Aorta (tissue), 5 donors: ENCODE data around the gene OR8U1. TPM values are rescaled to one million over a fixed set of nuclear protein-coding genes. Genes with fewer than 3 reads are reported as not detected.

ENCODE experiments used
- ATAC-seq: fragments of 200-7000 bp; cut with Tn5 transposase; one replicate; pipeline ENCODE4 v1.9.1; 2022; ENCODE audit warnings: moderate library complexity; ENCODE audit not compliant: low FRiP score
- DNase-seq, 2 donors: peaks; one replicate each; pipeline ENCODE4 v3.0.0-alpha.2; 2020
- H3K27ac ChIP-seq, 2 donors: one replicate each; pipeline ENCODE4 v1.5.1; 2013; ENCODE audit warnings: low read length in 2 of 2, mild to moderate bottlenecking in 2 of 2, moderate library complexity in 2 of 2, control low read depth in 1 of 2, inconsistent platforms in 1 of 2, low read depth in 1 of 2
- H3K27me3 ChIP-seq, 2 donors: one replicate each; pipeline ENCODE4 v1.6.1; 2013; ENCODE audit warnings: control low read depth in 1 of 2, low read length in 1 of 2, mild to moderate bottlenecking in 1 of 2, moderate library complexity in 1 of 2; ENCODE audit not compliant: insufficient read depth in 2 of 2, control insufficient read depth in 1 of 2
- H3K36me3 ChIP-seq, 2 donors: one replicate each; pipeline ENCODE4 v1.6.1; 2013; ENCODE audit warnings: control low read depth in 1 of 2, low read length in 1 of 2, mild to moderate bottlenecking in 1 of 2; ENCODE audit not compliant: insufficient read depth in 2 of 2, control insufficient read depth in 1 of 2
- H3K4me1 ChIP-seq, 2 donors: one replicate each; pipeline ENCODE4 v1.6.1; 2013; ENCODE audit warnings: low read length in 2 of 2, control low read depth in 1 of 2, mild to moderate bottlenecking in 1 of 2, moderate library complexity in 1 of 2; ENCODE audit not compliant: insufficient read depth in 2 of 2, control insufficient read depth in 1 of 2
- H3K4me3 ChIP-seq, 2 donors: one replicate each; pipeline ENCODE4 v1.5.1; 2013; ENCODE audit warnings: low read length in 2 of 2, control low read depth in 1 of 2, mild to moderate bottlenecking in 1 of 2
- H3K9me3 ChIP-seq: one replicate; pipeline ENCODE4 v1.6.1; 2013; ENCODE audit warnings: mild to moderate bottlenecking, low read length; ENCODE audit not compliant: control insufficient read depth
- WGBS, 2 donors: extraction: QIAGEN DNeasy Blood & Tissue Kit; methylation state at CpG; one replicate each; pipeline ENCODE4 v1.1.7; 2013; 5-methylcytosine and 5-hydroxymethylcytosine counted together
- intact Hi-C, 2 donors: fragments of 100-400 bp; cut with DNase I; formaldehyde crosslinking; loops; one replicate each; pipeline versions ENCODE4 v1.14.2 to v1.15.0; 2022
- long read RNA-seq, 2 donors: library from polyadenylated mRNA; unstranded; transcript quantifications; one replicate each; pipeline ENCODE4 v2.0.0, GENCODE V29; 2020 to 2021
- polyA plus RNA-seq, 2 donors: library from polyadenylated mRNA; stranded (reverse); fragments of 200-250 nt; gene quantifications; one replicate each; pipeline ENCODE4 v1.2.3, GENCODE V29; 2013
- total RNA-seq, 2 donors: library from RNA; stranded (reverse); fragmentation: NEBNext Ultra II Directional; extraction: Animal tissue kit (Norgen Biotek cat#: 25700); gene quantifications; one replicate each; pipeline ENCODE4 v1.2.1, GENCODE V29; 2021
- donor health status: healthy with polysubstance abuse.
- donor health status: Bipolar disorder and iron deficiency.
- donor health status: DM: no; HTN: no; CAD: no.
- donor health status: DM: no; HTN: no; CAD: no.
- donor health status: DM: yes; HTN: yes; CAD: no.

OR8U1 gene
- not detected for total RNA-seq
- polyA plus RNA-seq = not detected
- long read RNA-seq, donor 1 = 0 reads
- long read RNA-seq, donor 2 = 0 reads

- ATAC-seq = no peak
- Histone ChIP-seq H3K27me3 (no peaks in the 10 kb centered on the region), H3K4me3 (no peak within 1 kb of the TSS), H3K27ac (no peak within 1 kb of the TSS), H3K9me3 (no peaks in the 10 kb centered on the region), H3K36me3 (no peaks in the 10 kb centered on the region), H3K4me1 (no peaks in the 10 kb centered on the region)
- intact Hi-C loops = no loop called here
- DNase-seq = no peak
- 81 to 84% methylated on average over 2 of the region's 2 CpGs for WGBS, 2 donors
These were observed at the start of gene OR8U1 for GRCh38 chr11:56375324-56375723. OR8U1 (plus strand) TSS chr11:56375624; CDS start chr11:56375624, 0 bp downstream.

DNA sequence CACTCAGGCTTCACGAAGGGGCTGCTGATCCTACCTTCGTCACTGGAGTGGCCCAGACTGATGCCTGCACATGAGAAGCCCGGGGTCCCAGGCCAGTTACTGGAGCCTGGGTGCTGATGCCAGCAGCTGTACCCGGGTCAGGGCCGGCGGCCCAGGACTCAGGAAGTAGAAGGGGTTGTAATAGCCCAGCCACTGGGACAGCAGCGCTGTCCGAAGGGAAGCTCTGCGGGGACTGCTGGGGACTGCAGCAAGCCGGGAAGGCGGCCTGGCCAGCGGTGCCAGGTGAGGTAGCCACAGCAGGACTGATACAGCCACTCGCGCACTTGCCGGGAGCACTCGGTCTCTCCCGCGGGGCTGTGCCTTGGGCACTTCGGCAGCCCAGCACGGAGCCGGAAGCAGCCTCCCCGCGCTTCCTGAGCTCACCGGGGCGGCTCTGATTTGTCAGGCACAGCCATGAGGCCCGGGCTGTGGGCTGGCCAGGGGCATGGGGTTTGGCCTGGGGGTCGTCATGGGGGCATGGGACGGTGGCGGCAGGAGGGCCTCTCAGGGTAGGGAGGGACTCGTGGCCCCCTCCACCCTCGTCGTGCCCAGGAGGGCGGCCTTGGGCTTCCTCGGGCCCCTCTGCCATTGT, 43.4 kb upstream of the OR8U1 start:
- ATAC-seq (peak; percentile 59), DNase-seq (peak; percentile 38 to 56)
- intact Hi-C loops = no loop called here
- no peaks in the 10 kb centered on the region for H3K9me3 ChIP-seq
- H3K27ac ChIP-seq = no peak overlapping the region
- H3K27me3 ChIP-seq = no peaks in the 10 kb centered on the region
- no peaks in the 10 kb centered on the region for H3K4me1 ChIP-seq
- 93% methylated on average over 27 to 34 of the region's 34 CpGs for WGBS, 2 donors
- H3K4me3 ChIP-seq = no peak overlapping the region
- H3K36me3 ChIP-seq = no peaks in the 10 kb centered on the region

GRCh38 chr11:56333156-56333555, 42.3 kb upstream of the OR8U1 start:
- WGBS, 2 donors = 12 to 16% methylated on average over 3 of the region's 3 CpGs

DNA sequence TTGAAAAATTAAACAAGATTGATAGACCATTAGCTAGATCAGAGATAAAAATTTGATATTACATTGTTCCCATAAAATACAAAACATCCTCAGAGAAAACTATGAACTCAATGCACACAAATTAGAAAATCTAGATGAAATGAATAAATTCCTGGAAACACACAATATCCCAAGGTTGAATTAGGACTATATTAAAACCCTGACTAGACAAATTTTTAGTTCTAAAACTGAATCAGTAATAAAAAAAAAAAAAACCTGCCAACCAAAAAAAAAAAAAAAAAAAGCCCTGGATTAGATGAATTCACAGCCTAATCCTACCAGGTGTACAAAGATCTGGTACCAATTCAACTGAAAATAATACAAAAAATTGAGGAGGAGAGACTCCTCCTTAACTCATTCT, 35.1 kb upstream of the OR8U1 start:
- Histone ChIP-seq H3K4me1 (no peaks in the 10 kb centered on the region), H3K36me3 (no peaks in the 10 kb centered on the region), H3K9me3 (no peaks in the 10 kb centered on the region), H3K27me3 (no peaks in the 10 kb centered on the region), H3K27ac (no peak overlapping the region), H3K4me3 (no peak overlapping the region)
- ATAC-seq (no peak), DNase-seq (no peak)
- intact Hi-C loops = no loop called here

More at GRCh38 chr11:56333156-56333555, 42.3 kb upstream of the OR8U1 start:
- Histone ChIP-seq H3K9me3 (no peaks in the 10 kb centered on the region), H3K4me3 (no peak overlapping the region), H3K27ac (no peak overlapping the region), H3K4me1 (no peaks in the 10 kb centered on the region), H3K36me3 (no peaks in the 10 kb centered on the region), H3K27me3 (no peaks in the 10 kb centered on the region)
- ATAC-seq (no peak), DNase-seq (no peak)
- intact Hi-C loops = no loop called here

GRCh38 chr11:56345739-56346138, 29.7 kb upstream of the OR8U1 start, which contains the start of gene OR8K1:
OR8K1 (plus strand) TSS chr11:56346039; CDS start chr11:56346039, 0 bp downstream.
- no peaks in the 10 kb centered on the region for H3K27me3 ChIP-seq
- no peak for DNase-seq
- H3K27ac ChIP-seq = no peak within 1 kb of the TSS
- H3K4me3 ChIP-seq = no peak within 1 kb of the TSS
- intact Hi-C loops = no loop called here
- no peaks in the 10 kb centered on the region for H3K36me3 ChIP-seq
- no peaks in the 10 kb centered on the region for H3K9me3 ChIP-seq
- WGBS, 2 donors = 68 to 81% methylated on average over 1 of the region's 1 CpG
- H3K4me1 ChIP-seq = no peaks in the 10 kb centered on the region
- ATAC-seq = no peak

- no peak within 1 kb of the TSS for H3K27ac ChIP-seq
- no peak for DNase-seq
- intact Hi-C loops = no loop called here
These were observed 21.4 kb upstream of the OR8U1 start, which contains the start of gene OR8J1 for GRCh38 chr11:56353991-56354390. OR8J1 (plus strand) TSS chr11:56354291; CDS start chr11:56360247, 5,956 bp downstream.

GRCh38 chr11:56380120-56380519, 4.7 kb downstream of the OR8U1 start:
- H3K27me3 ChIP-seq = no peaks in the 10 kb centered on the region
- no peaks in the 10 kb centered on the region for H3K9me3 ChIP-seq
- no peak overlapping the region for H3K27ac ChIP-seq
- ATAC-seq = no peak
- H3K4me3 ChIP-seq = no peak overlapping the region
- no peaks in the 10 kb centered on the region for H3K4me1 ChIP-seq
- intact Hi-C loops = no loop called here
- 78 to 80% methylated on average over 2 of the region's 2 CpGs for WGBS, 2 donors
- H3K36me3 ChIP-seq = no peaks in the 10 kb centered on the region
- no peak for DNase-seq

More at GRCh38 chr11:56353991-56354390, 21.4 kb upstream of the OR8U1 start, which contains the start of gene OR8J1:
- H3K4me3 ChIP-seq = no peak within 1 kb of the TSS
- H3K27me3 ChIP-seq = no peaks in the 10 kb centered on the region
- no peaks in the 10 kb centered on the region for H3K36me3 ChIP-seq
- no peaks in the 10 kb centered on the region for H3K4me1 ChIP-seq
- H3K9me3 ChIP-seq = no peaks in the 10 kb centered on the region
- 43 to 79% methylated on average over 2 of the region's 2 CpGs for WGBS, 2 donors
- ATAC-seq = no peak

DNA sequence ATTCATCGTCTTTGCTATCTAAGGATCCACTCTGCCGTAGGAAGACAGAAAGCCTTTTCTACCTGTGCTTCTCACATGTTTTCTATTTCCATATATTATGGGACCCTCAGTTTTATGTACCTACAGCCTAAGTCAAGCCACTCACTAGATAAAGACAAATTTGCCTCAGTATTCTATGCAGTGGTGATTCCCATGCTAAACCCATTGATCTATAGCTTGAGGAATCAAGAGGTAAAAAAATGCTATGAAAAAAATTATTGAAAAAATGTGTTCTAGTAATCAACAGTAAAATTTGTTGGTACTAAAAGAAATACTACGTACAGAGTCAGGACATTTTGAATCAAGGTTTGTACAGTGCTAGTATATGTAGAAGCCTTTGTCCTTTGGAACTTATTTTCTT, 19.0 kb downstream of the OR8U1 start:
- no peaks in the 10 kb centered on the region for H3K9me3 ChIP-seq
- no peak overlapping the region for H3K4me3 ChIP-seq
- H3K4me1 ChIP-seq = no peaks in the 10 kb centered on the region
- DNase-seq = no peak
- no peaks in the 10 kb centered on the region for H3K27me3 ChIP-seq
- WGBS, 2 donors = 86 to 90% methylated on average over 3 of the region's 3 CpGs
- no peaks in the 10 kb centered on the region for H3K36me3 ChIP-seq
- no peak for ATAC-seq
- no peak overlapping the region for H3K27ac ChIP-seq
- intact Hi-C loops = no loop called here

DNA sequence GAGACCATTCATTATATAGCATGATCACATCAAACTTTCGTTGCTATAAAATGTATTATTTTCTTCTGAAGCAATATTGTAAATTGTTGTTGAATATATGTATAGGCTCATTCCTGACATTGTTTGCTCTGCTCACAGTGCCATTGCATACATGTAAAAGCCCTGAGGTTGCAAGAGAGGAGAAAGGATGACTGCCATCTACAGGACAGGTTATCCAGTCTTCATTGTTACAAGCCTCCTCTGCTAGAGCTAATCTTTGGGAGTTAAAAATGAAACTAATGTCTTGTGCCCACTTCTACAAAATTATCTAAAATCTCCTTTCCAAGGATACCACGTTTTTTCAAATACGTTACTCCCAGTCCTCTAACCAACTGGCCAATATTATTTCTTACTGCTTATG, 20.6 kb downstream of the OR8U1 start:
- H3K4me1 ChIP-seq = no peaks in the 10 kb centered on the region
- H3K27ac ChIP-seq = no peak overlapping the region
- H3K4me3 ChIP-seq = no peak overlapping the region
- intact Hi-C loops = no loop called here
- no peaks in the 10 kb centered on the region for H3K36me3 ChIP-seq
- no peaks in the 10 kb centered on the region for H3K9me3 ChIP-seq
- WGBS, 2 donors = 60% methylated on average over 3 of the region's 3 CpGs
- no peak for DNase-seq
- no peak for ATAC-seq
- H3K27me3 ChIP-seq = no peaks in the 10 kb centered on the region
